Esophagus squamous epithelium (tissue), 4 donors: ENCODE results near the gene MMP3.

ENCODE experiments used
- CTCF ChIP-seq, 6 experiments: fragments of 450-650 bp in 4 of 6; fragments of 200-600 bp in 2 of 6; sonication (generic) in 2 of 6; IDR thresholded peaks; one replicate each; pipeline ENCODE4 v1.5.1; 2016 to 2019; ENCODE audit warnings: antibody characterized with exemption in 6 of 6, mild to moderate bottlenecking in 4 of 6, moderate library complexity in 4 of 6
- POLR2A ChIP-seq, 4 donors: fragments of 450-650 bp; IDR thresholded peaks; one replicate each; pipeline ENCODE4 v1.6.1; 2017; ENCODE audit warnings: antibody characterized with exemption in 4 of 4, mild to moderate bottlenecking in 4 of 4, moderate library complexity in 3 of 4

DNA sequence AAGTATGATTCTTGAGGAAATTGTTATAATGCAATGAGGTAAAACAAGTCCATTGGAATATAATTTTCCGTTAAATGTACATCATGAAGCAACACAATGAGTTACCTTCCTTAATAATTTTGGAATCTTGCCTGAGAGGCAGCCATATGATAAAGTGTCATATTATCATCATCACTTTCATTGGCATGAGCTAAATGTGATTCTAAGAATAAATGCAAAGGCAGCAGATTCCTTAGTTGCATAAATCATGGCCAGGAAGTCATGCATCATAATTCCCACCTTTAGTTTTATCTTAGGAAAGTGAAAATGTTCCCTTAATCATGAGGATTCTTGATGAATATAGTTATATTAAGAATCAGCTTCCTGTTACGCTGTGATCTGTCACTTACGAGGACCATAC lies 31.2 kb downstream of the MMP3 start:
- no peak for TF ChIP-seq CTCF (IDR thresholded peaks at IDR 0.05)
- no peak for TF ChIP-seq POLR2A (IDR thresholded peaks at IDR 0.05)
